Measurements from ENCODE around the gene PANX1.
"Not testable (repeated sequence)": the region's sequence is repeated elsewhere in the genome, so short reads cannot be mapped to it uniquely, and the experiment has no call there.

The PANX1 gene

DNA sequence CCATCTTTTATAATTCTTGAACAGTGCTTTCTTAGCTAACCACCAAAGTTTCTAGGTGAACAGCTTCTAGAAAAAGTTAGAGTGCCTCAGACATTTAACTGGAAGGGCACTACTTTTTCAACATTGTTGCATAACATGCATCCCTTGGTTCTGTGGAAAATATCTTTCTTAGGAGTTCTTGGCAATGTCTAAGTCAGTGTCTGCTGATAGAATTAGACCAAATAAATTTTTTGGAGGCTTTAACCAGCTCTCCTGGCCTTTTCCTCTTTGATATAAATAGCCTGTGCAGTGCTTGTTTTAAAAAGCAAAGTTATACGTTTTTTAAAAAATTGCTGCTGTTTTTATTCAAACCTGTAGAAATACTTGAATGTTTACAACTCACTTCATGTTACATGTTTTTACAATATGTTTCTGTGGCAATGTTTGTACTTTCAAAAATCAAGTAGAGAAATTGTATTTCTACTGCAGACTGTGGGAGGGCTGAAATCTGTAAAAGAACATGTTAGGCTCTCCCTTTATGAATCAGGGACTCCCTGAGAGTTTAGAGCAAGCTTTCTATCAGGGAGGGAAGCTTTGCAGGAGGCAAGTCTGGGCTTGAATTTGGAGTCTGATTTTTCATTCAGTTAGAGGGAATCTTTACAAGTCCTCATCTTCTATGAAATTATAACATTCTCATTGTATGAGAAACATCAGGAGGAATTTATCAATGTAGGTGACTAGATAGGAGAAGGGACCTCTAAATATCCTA is 16.3 kb upstream of the PANX1 start:
- H3K4me3 ChIP-seq (ENCODE audit: low read depth, low read length), result no peak overlapping the region
- TF ChIP-seq, protein P1, sequence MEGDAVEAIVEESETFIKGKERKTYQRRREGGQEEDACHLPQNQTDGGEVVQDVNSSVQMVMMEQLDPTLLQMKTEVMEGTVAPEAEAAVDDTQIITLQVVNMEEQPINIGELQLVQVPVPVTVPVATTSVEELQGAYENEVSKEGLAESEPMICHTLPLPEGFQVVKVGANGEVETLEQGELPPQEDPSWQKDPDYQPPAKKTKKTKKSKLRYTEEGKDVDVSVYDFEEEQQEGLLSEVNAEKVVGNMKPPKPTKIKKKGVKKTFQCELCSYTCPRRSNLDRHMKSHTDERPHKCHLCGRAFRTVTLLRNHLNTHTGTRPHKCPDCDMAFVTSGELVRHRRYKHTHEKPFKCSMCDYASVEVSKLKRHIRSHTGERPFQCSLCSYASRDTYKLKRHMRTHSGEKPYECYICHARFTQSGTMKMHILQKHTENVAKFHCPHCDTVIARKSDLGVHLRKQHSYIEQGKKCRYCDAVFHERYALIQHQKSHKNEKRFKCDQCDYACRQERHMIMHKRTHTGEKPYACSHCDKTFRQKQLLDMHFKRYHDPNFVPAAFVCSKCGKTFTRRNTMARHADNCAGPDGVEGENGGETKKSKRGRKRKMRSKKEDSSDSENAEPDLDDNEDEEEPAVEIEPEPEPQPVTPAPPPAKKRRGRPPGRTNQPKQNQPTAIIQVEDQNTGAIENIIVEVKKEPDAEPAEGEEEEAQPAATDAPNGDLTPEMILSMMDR (IDR thresholded peaks at IDR 0.05; ENCODE audit: borderline replicate concordance, insufficient read depth, low read depth, low read length), result no peak

DNA sequence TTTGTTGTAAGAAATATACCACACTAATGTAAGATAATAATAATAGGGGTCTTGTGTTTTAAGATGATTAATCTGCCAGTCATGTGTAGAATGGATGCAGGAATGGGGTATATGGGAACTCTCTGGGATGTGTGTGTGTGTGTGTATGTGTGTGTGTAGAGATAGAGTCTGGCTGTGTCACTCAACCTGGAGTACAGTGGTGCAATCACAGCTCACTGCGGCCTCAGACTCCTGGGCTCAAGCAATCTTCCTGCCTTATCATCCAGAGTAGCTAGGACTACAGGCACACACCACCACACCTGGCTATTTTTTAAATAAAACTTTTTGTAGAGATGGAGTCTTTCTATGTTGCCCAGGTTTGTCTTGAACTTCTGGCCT is 11.5 kb upstream of the PANX1 start:
- TF ChIP-seq, protein P1 (IDR thresholded peaks at IDR 0.05; ENCODE audit: borderline replicate concordance, insufficient read depth, low read depth, low read length), result no peak
- no peak overlapping the region for H3K4me3 ChIP-seq (ENCODE audit: low read depth, low read length)

DNA sequence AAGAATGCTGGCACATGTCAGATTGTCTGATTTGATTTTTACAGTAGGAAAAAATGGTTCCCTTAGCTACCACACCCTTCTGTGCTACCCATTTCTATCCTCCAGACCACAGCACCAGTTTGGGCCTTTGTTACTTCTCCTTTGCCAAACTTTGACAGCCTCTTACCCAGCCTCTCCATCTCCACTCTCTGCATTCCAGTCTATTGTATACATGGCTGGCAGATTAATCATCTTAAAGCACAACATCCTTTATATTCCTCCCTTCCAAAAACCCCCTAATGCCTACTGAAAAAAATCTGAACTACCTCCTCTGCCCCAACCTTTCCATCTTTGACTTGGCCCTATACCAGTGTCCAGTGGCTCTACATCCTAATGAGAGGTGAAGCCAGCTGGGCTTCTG is 10.8 kb upstream of the PANX1 start:
- H3K4me3 ChIP-seq (ENCODE audit: low read depth, low read length), result no peak overlapping the region
- TF ChIP-seq, protein P1 (IDR thresholded peaks at IDR 0.05; ENCODE audit: borderline replicate concordance, insufficient read depth, low read depth, low read length), result no peak

DNA sequence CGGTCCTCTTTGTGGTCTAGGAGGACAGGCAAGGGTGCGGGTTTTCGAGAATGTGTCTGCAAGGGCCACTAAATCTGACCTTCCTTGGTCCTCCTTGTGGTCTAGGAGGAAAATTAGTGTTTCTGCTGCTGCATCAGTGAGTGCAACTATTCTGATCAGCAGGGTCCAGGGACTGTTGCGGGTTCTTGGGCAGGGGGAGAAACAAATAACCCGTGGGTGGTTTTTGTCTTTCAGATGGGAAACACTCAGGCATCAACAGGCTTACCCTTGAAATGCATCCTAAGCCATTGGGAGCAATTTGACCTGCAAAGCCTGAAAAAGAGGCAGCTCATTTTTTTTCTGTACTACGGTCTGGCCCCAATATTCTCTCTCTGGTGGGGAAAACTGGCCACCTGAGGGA is 9.0 kb upstream of the PANX1 start:
- H3K4me3 ChIP-seq (ENCODE audit: low read depth, low read length), result not testable (repeated sequence)

DNA sequence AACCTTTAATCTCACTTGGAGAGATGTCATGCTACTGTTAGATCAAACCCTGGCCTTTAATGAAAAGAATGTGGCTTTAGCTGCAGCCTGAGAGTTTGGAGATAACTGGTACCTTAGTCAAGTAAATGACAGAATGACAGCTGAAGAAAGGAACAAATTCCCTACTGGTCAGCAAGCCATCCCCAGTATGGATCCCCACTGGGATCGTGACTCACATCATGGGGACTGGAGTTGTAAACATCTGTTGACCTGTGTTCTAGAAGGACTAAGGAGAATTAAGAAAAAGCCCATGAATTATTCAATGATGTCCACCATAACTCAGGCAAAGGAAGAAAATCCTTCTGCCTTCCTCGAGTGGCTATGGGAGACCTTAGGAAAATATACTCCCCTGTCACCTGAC is 8.1 kb upstream of the PANX1 start:
- not testable (repeated sequence) for H3K4me3 ChIP-seq (ENCODE audit: low read depth, low read length)

DNA sequence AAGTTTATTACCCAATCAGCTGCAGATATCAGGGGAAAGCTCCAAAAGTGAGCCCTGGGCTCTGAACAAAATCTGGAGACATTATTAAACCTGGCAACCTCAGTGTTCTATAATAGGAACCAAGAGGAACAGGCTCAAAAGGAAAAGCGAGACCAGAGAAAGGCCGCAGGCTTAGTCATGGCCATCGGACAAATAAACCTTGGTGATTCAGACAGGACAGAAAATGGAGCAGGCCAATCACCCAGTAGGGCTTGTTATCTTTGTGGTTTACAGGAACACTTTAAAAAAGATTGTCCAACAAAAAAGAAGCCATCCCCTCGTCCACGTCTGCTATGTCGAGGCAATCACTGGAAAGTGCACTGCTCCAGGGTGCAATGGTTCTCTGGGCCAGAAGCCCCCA is 7.7 kb upstream of the PANX1 start:
- no peak overlapping the region for H3K4me3 ChIP-seq (ENCODE audit: low read depth, low read length)
- TF ChIP-seq, protein P1 (IDR thresholded peaks at IDR 0.05; ENCODE audit: borderline replicate concordance, insufficient read depth, low read depth, low read length), result no peak

DNA sequence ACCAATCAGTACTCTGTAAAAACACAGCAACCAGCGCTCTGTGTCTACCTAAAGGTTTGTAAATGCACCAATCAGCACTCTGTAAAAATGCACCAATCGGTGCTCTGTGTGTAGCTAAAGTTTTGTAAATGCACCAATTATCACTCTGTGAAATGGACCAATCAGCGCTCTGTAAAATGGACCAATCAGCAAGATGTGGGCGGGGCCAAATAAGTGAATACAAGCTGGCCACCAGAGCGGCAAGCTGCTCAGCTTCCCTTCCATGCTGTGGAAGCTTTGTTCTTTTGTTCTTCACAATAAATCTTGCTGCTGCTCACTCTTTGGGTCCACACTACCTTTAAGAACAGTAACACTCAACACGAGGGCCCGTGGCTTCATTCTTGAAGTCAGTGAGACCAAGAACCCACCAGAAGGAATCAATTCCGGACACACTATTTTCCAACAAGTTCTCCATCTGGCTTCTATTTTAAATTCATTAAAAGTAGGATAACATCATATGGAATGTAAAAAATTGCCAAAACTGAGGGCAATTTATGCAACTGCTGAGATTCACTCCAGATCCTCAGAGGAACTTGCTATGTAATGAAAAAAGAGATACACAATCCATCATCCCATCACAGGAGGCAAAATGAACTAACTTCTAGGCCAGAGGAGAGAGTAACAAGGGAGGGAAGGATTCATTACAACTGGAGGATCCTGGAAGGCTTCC is 3.1 kb upstream of the PANX1 start:
- TF ChIP-seq, protein P1 (IDR thresholded peaks at IDR 0.05; ENCODE audit: borderline replicate concordance, insufficient read depth, low read depth, low read length), result no peak
- H3K4me3 ChIP-seq (ENCODE audit: low read depth, low read length), result no peak overlapping the region

DNA sequence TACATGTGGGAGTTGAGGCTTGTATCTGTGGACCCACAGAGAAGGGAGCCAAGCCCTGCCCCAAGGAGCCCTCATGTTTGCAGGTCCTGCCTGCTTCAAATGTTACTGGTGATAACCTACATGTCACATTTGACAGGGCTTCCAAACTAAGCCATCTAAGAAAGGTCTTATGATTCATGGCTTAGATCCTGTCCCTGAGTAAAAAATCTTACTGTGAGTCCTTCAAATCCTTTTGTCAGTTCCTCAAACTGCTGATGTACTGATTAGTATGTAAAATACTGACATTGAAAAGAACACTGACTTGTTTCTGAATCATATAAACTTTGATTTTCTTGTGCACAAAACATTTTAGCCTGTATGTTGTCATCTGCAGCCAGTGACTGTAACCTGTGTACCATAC is 1.0 kb upstream of the PANX1 start:
- TF ChIP-seq, protein P1 (IDR thresholded peaks at IDR 0.05; ENCODE audit: borderline replicate concordance, insufficient read depth, low read depth, low read length), result no peak
- no peak overlapping the region for H3K4me3 ChIP-seq (ENCODE audit: low read depth, low read length)
